Pancreas (tissue), 10 donors: ENCODE measurements around the gene CPXM2. TPM values are rescaled to one million over a fixed set of nuclear protein-coding genes. Genes with fewer than 3 reads are reported as not detected.

ENCODE experiments used
- ATAC-seq, 4 donors: fragments of 200-7000 bp; cut with Tn5 transposase; one replicate each; pipeline versions ENCODE4 v1.8.0 to v1.9.1; 2020; ENCODE audit warnings: mild to moderate bottlenecking in 4 of 4, moderate library complexity in 4 of 4
- DNase-seq, 6 donors: peaks; one replicate each; pipeline ENCODE4 v3.0.0-alpha.2; 2020
- FAIRE-seq: peaks from 2 replicates; lab custom pipeline; 2012; peaks lifted over from hg19 to GRCh38; lab: Jason Lieb, UNC
- H3K27ac ChIP-seq, 4 donors: fragments of 200-600 bp; sonication (generic); 1 replicate in 3 of 4; 2 replicates in 1 of 4; pipeline versions ENCODE4 v1.5.0 to v1.8.0; 2020
- H3K27me3 ChIP-seq, 4 donors: fragments of 200-600 bp; one replicate each; pipeline ENCODE4 v1.8.0; 2021
- H3K36me3 ChIP-seq, 3 donors: fragments of 200-600 bp; sonication (generic) in 1 of 3; one replicate each; pipeline versions ENCODE4 v1.5.0 to v1.8.0; 2020 to 2021
- H3K4me1 ChIP-seq, 3 donors: fragments of 200-600 bp; one replicate each; pipeline ENCODE4 v1.8.0; 2021
- H3K4me3 ChIP-seq, 4 donors: fragments of 200-600 bp; sonication (generic) in 2 of 4; one replicate each; pipeline versions ENCODE4 v1.5.0 to v1.8.0; 2020 to 2021
- H3K9me3 ChIP-seq, 4 donors: fragments of 200-600 bp; one replicate each; pipeline ENCODE4 v1.8.0; 2021
- WGBS, 2 donors: extraction: QIAGEN DNeasy Blood & Tissue Kit; methylation state at CpG; one replicate each; pipeline ENCODE4 v1.1.7; 2013; 5-methylcytosine and 5-hydroxymethylcytosine counted together
- intact Hi-C, 3 donors: fragments of 100-400 bp; cut with DNase I; formaldehyde crosslinking; loops; one replicate each; pipeline versions ENCODE4 v1.11.1 to v1.14.2; 2022
- polyA plus RNA-seq, 2 donors: library from polyadenylated mRNA; stranded (reverse); fragments of 200-250 nt; gene quantifications; one replicate each; pipeline ENCODE4 v1.2.3, GENCODE V29; 2013
- total RNA-seq, 6 donors: library from RNA; stranded (reverse); fragmentation: NEBNext Ultra II Directional in 4 of 6; extraction: Animal tissue kit (Norgen Biotek cat#: 25700) in 4 of 6; gene quantifications; one replicate each; pipeline versions ENCODE4 v1.2.1 to v1.2.4, GENCODE V29; 2021 to 2023
- TF ChIP-seq, protein P1 (sequence below), 4 donors: fragments of 200-600 bp; sonication (generic) in 3 of 4; IDR thresholded peaks; one replicate each; pipeline versions ENCODE4 v1.5.0 to v1.8.0; 2021; ENCODE audit warnings: antibody characterized with exemption in 4 of 4
- donor health status: healthy with polysubstance abuse.
- donor health status: DM: no; HTN: no; CAD: no; lungs with moderate emphysema.
- donor health status: DM: no; HTN: no; CAD: no.
- donor health status: control.
- donor health status: control.
- donor health status: Bipolar disorder and iron deficiency.
- donor health status: DM: yes; HTN: yes; CAD: no.
- donor health status: DM: no; HTN: no; CAD: no.
- donor health status: DM: no; HTN: no; CAD: no.
- donor health status: DM: yes; HTN: yes; CAD: no.

CPXM2 gene
- total and polyA plus RNA-seq, 8 donors, result 0.46 to 3.9 (median 1.2) TPM

DNA sequence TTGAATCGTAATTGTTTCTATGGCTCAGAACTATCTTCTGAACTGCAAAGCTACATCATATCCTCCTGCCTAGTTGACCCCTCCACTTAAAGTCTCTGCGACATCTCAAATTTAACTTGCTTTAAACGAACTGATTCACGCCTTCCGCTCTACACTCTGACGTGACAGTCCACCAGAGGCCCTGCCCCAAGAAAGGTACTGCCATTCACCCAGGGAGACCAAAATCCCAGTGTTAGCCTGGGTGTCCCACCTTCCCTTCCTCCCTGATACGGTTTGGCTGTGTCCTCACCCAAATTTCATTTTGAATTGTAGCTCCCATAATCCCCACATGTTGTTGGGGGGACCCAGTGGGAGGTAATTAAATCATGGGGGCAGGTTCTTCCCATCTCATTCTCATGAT, 90.8 kb downstream of the CPXM2 start:
- Histone ChIP-seq H3K9me3 (no peaks in the 10 kb centered on the region), H3K27ac (no peak overlapping the region), H3K4me1 (no peaks in the 10 kb centered on the region), H3K36me3 (no peaks in the 10 kb centered on the region), H3K27me3 (peaks cover 0 to 7% (median 0%) of the 10 kb centered on the region in 4 donors), H3K4me3 (no peak overlapping the region)
- DNase-seq (no peak), FAIRE-seq (no peak), ATAC-seq (no peak)
- 65 to 71% methylated on average over 7 of the region's 7 CpGs for WGBS, 2 donors
- intact Hi-C loops, result no loop called here
- TF ChIP-seq, protein P1, sequence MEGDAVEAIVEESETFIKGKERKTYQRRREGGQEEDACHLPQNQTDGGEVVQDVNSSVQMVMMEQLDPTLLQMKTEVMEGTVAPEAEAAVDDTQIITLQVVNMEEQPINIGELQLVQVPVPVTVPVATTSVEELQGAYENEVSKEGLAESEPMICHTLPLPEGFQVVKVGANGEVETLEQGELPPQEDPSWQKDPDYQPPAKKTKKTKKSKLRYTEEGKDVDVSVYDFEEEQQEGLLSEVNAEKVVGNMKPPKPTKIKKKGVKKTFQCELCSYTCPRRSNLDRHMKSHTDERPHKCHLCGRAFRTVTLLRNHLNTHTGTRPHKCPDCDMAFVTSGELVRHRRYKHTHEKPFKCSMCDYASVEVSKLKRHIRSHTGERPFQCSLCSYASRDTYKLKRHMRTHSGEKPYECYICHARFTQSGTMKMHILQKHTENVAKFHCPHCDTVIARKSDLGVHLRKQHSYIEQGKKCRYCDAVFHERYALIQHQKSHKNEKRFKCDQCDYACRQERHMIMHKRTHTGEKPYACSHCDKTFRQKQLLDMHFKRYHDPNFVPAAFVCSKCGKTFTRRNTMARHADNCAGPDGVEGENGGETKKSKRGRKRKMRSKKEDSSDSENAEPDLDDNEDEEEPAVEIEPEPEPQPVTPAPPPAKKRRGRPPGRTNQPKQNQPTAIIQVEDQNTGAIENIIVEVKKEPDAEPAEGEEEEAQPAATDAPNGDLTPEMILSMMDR (IDR thresholded peaks at IDR 0.05), result no peak

- TF ChIP-seq, protein P1 (IDR thresholded peaks at IDR 0.05), result no peak
- FAIRE-seq (no peak), DNase-seq (no peak), ATAC-seq (no peak)
- H3K4me3 ChIP-seq, result no peak overlapping the region
- H3K27ac ChIP-seq, result no peak overlapping the region
- H3K9me3 ChIP-seq, result no peaks in the 10 kb centered on the region
- no peaks in the 10 kb centered on the region for H3K4me1 ChIP-seq
- H3K27me3 ChIP-seq, result peaks cover 0 to 7% (median 0%) of the 10 kb centered on the region in 4 donors
- WGBS, 2 donors, result 12 to 15% methylated on average over 9 of the region's 9 CpGs
- intact Hi-C loops, result no loop called here
- H3K36me3 ChIP-seq, result no peaks in the 10 kb centered on the region
Measured at GRCh38 chr10:123800289-123800688, 91.3 kb downstream of the CPXM2 start.

GRCh38 chr10:123798856-123799255, 92.8 kb downstream of the CPXM2 start:
- Histone ChIP-seq H3K27me3 (peaks cover 0 to under 1% (median 0%) of the 10 kb centered on the region in 4 donors), H3K9me3 (no peaks in the 10 kb centered on the region), H3K4me3 (no peak overlapping the region), H3K27ac (no peak overlapping the region), H3K4me1 (no peaks in the 10 kb centered on the region), H3K36me3 (no peaks in the 10 kb centered on the region)
- ATAC-seq (no peak), DNase-seq (no peak), FAIRE-seq (no peak)
- 64 to 68% methylated on average over 1 of the region's 1 CpG for WGBS, 2 donors
- TF ChIP-seq, protein P1 (IDR thresholded peaks at IDR 0.05), result no peak
- intact Hi-C loops, result no loop called here

DNA sequence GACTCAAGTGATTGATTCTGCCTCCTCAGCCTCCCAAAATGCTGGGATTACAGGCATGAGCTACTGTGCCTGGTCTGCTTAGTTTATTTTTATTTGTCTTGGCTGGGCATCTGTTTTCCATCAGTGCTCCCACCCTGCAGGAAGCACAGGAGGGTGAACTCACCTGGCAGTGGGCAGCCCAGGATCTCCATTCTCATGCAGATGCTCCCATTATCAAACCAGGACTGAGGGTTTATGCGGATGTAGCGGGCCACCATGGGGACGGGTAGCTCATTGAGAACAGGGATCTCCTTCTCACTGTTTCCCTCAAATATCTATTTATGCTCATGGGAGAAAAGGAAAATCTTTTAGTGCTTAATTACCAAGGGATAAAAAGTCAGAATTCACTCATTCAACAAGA, 93.8 kb downstream of the CPXM2 start:
- H3K27ac ChIP-seq, result no peak overlapping the region
- no peaks in the 10 kb centered on the region for H3K4me1 ChIP-seq
- DNase-seq (no peak), FAIRE-seq (no peak), ATAC-seq (no peak)
- H3K36me3 ChIP-seq, result no peaks in the 10 kb centered on the region
- WGBS, 2 donors, result 80 to 90% methylated on average over 3 of the region's 3 CpGs
- intact Hi-C loops, result no loop called here
- H3K4me3 ChIP-seq, result no peak overlapping the region
- H3K9me3 ChIP-seq, result no peaks in the 10 kb centered on the region
- TF ChIP-seq, protein P1 (IDR thresholded peaks at IDR 0.05), result no peak
- H3K27me3 ChIP-seq, result no peaks in the 10 kb centered on the region

DNA sequence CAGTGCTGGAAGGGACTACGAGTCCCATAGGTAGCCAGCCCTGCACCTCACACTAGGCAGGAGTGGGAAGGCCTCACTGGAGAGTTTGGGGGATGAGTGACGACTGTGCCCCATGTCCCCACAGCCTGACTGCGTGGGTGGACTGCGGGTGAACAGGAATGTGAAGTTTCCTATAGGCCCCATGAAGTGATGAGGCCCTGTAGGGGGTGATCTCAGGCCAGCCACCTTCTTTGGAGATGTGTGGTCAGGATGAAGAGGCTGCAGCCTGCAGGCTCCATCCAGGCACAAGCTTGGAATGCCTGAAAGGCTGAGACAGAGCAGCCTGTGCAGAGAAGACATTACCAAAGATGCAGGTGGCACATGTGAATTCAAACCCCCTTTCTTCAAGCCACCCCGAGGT, 94.9 kb downstream of the CPXM2 start:
- TF ChIP-seq, protein P1 (IDR thresholded peaks at IDR 0.05), result no peak
- WGBS, 2 donors, result 57 to 80% methylated on average over 5 of the region's 5 CpGs
- H3K27me3 ChIP-seq, result no peaks in the 10 kb centered on the region
- no peaks in the 10 kb centered on the region for H3K36me3 ChIP-seq
- DNase-seq, result no peak
- no peaks in the 10 kb centered on the region for H3K4me1 ChIP-seq
- intact Hi-C loops, result no loop called here
- H3K4me3 ChIP-seq, result no peak overlapping the region
- no peak for ATAC-seq
- H3K27ac ChIP-seq, result no peak overlapping the region
- no peak for FAIRE-seq
- no peaks in the 10 kb centered on the region for H3K9me3 ChIP-seq
